Hair follicular keratinocyte (primary cell): ENCODE measurements around the gene ZNF625. TPM values are rescaled to one million over a fixed set of nuclear protein-coding genes. Genes with fewer than 3 reads are reported as not detected.

ENCODE experiments used
- total RNA-seq: library from RNA; depleted of rRNA; stranded (reverse); fragments of >200 nt; gene quantifications from 2 replicates; pipeline ENCODE4 v1.2.3, GENCODE V29; 2015

The ZNF625 gene
- total RNA-seq: 1.7 and 3.1 TPM in 2 replicates

DNA sequence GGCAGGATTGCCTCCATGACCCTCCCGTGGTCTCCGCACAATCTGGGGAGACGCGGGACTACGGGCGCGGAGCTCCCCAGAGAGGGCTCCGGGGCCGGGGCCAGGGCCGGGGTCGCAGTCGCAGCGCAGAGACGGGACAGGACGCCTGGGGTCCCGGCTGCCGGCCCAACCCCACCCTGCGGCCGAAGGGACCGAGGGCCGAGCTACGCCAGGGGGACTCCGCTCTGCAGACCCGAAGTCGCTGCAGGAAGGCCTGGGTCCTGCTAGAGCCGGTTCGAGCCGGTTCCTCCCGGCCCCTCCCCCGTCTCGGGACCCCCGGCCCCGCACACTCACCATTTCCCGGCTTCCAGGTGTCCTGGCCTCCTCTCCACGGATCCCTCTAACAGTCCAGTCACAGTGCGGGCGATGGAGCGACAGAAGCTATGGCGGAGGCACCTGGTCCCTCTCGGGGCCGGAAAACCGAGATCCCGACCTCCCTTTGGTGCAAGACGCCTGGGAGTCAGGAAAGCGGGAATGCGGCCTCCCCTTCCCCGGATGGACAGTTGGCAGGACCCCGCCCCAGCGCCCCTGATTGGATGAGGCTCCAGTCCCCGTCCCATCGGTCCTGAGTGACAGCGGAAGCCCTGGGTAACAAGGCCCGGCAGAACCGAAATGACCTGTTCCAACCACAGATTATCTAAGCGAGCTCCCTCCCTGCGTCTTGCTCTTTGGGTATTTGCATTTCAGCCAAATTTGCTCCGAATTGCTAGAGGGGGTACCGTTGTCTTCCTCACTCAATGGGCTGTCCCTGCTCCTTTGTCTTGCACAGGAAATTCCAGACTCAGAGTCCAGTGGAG, at the start of gene ZNF625:
Gene ZNF625 (minus strand): TSS at position 512 of the 836 bp plus-strand sequence. CDS start 176 bp downstream, at position 336.

DNA sequence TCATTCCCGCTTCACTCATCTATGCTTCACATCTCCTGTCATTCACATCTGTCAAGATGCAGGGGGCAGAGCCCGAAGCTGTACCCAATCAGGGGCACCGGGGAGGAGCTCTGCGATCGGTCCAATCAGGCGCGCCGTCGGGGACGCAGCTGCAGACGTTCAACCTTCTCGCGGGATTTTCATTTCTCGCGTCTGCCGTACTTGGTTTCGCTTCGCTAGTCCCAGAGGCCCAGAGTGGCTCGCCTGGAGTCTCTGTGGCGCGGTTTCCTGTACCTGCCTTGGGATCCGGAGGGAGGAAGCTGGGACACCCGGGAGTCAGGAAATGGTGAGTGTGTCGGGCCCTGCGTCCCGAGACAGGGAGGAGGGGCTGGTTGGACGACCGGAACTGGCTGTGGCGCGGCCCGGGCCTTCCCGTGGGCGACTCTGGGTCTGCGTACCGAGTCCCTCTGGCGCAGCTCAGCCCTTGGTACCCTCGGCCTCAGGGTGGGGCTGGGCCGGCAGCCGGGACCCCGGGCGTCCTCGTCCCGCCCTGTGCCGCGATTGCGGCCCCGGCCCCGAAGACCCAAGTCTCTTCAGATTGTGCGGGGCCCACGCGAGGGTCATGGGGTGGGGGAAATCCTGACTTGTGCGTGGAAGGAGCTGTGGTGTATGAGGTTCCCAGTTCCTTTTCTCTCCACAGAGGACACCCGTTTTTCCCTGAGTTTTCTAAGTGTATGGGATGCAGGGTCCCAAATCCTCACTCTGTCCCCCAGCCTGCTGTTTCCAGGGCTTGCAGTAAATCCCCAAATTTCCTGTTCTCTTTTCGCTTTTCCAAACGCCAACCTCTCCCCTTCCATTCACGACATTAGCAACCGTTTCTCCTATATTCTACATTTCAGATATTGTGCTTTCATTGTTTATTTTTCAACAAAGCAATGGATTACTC, 6.6 kb upstream of the ZNF625 start, which contains the start of gene ZNF136:
Gene ZNF136 (plus strand): TSS at position 215 of the 925 bp plus-strand sequence. CDS start 108 bp downstream, at position 323.

DNA sequence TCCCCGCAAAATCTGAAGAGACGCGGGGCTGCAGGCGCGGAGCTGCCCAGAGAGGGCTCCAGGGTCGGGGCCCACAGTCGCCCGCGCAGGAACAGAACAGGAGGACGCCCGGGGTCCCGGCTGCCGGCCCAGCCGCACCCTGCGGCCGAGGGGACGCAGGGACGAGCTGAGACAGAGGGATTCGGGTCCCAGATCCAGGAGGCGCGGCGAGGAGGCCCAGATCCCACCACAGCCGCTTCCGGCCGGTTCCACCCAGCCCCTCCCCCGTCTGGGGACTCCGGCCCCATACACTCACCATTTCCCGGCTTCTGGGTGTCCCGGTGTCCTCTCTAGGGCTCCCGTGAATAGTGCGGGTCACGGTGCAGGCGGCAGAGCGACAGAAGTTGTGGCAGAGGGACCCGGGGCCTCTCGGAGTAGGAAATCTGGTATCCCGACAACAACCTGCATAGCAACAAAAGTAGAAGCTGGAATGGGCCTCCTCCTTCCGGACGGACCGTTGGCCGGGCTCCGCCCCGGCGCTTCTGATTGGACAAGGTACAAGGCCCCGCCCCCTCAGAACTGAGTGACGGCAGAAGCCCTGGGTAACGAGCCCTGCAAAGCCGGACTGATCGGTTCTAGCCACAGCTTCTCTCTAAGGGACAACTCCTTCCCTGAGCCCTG, 16.5 kb downstream of the ZNF625 start, which contains the start of gene ZNF20:
Gene ZNF20 (minus strand): TSS at position 466 of the 660 bp plus-strand sequence. CDS start 168 bp downstream, at position 298.

Other genes starting within 250 kb of the ZNF625 start
- 3.2 and 5.9 TPM in 2 replicates for gene ZNF700, start 231.6 kb downstream of the ZNF625 start, total RNA-seq
- gene ZNF763, start 191.7 kb downstream of the ZNF625 start, total RNA-seq: 0.61 and 0.78 TPM in 2 replicates
- 0.99 and 2.1 TPM in 2 replicates for gene ZNF433, start 121.1 kb downstream of the ZNF625 start, total RNA-seq
- 0.30 TPM in 1 of 2 replicates, not detected in the other for gene ZNF878, start 103.8 kb downstream of the ZNF625 start, total RNA-seq
- gene ZNF844, start 92.0 kb downstream of the ZNF625 start, total RNA-seq: 0.30 and 0.78 TPM in 2 replicates
- 0.61 and 3.0 TPM in 2 replicates for gene ZNF20, start 16.4 kb downstream of the ZNF625 start, total RNA-seq
- gene ZNF136, start 6.4 kb upstream of the ZNF625 start, total RNA-seq: 1.8 and 2.7 TPM in 2 replicates
- 3.2 and 5.1 TPM in 2 replicates for gene ZNF44, start 138.1 kb upstream of the ZNF625 start, total RNA-seq
- gene ZNF563, start 176.9 kb upstream of the ZNF625 start, total RNA-seq: 2.5 and 4.5 TPM in 2 replicates
- gene ZNF442, start 208.9 kb upstream of the ZNF625 start, total RNA-seq: 0.61 and 2.9 TPM in 2 replicates
- 2.0 and 2.1 TPM in 2 replicates for gene ZNF799, start 244.5 kb upstream of the ZNF625 start, total RNA-seq